ENCODE measurements around the gene TRPT1. TPM values are rescaled to one million over a fixed set of nuclear protein-coding genes. Genes with fewer than 3 reads are reported as not detected.

The TRPT1 gene
- total RNA-seq, 1 experiment from 2014 or later: 66.1 TPM

DNA sequence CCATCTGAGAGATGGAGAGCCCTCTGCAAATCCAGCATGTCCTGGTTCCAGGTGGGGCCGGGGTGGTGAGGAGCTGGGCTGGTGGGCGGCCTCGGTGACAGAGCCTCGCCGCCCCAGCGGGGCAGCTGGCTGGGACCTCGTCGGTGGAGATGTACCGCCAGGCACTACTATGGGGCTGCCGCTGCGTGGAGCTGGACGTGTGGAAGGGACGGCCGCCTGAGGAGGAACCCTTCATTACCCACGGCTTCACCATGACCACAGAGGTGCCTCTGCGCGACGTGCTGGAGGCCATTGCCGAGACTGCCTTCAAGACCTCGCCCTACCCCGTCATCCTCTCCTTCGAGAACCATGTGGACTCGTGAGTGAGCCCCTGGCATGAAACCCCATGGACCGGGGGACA is 32.4 kb upstream of the TRPT1 start:
- DNase-seq (ENCODE audit: low read depth, low spot score): no peak
- H3K27me3 ChIP-seq (ENCODE audit: control insufficient read depth, insufficient read depth, low read length): no peaks in the 10 kb centered on the region
- no peak overlapping the region for H3K4me3 ChIP-seq (ENCODE audit: low read depth in 2 of 2, low read length in 2 of 2)
- BruUV-seq (replicated peaks): no TSS peak
- CTCF ChIA-PET: no interaction called here
- no peaks in the 10 kb centered on the region for H3K9me3 ChIP-seq (ENCODE audit: control insufficient read depth, insufficient read depth, low read depth, low read length)
- intact Hi-C loops (cut with micrococcal nuclease; ENCODE audit: unreplicated experiment) (no loop called here), in situ Hi-C loops (cut with HindIII; ENCODE audit: low pct_unique_long_range_greater_than_20kb, low sequenced_read_pairs) (no loop called here)
- no peak overlapping the region for H3K27ac ChIP-seq (ENCODE audit: low read length)
- H3K4me1 ChIP-seq (ENCODE audit: control insufficient read depth, insufficient read depth, low read length): peaks cover 7% of the 10 kb centered on the region
- POLR2A ChIA-PET: interaction anchor here (0.5 kb wide), 1 partner anchor 150 kb away, joined by 3 read pairs; no protein-coding TSS in a partner anchor
- no peaks in the 10 kb centered on the region; the same call in 1 of the 2 replicates for H3K36me3 ChIP-seq (ENCODE audit: control insufficient read depth, insufficient read depth, low read length)
- TF ChIP-seq, protein P1, sequence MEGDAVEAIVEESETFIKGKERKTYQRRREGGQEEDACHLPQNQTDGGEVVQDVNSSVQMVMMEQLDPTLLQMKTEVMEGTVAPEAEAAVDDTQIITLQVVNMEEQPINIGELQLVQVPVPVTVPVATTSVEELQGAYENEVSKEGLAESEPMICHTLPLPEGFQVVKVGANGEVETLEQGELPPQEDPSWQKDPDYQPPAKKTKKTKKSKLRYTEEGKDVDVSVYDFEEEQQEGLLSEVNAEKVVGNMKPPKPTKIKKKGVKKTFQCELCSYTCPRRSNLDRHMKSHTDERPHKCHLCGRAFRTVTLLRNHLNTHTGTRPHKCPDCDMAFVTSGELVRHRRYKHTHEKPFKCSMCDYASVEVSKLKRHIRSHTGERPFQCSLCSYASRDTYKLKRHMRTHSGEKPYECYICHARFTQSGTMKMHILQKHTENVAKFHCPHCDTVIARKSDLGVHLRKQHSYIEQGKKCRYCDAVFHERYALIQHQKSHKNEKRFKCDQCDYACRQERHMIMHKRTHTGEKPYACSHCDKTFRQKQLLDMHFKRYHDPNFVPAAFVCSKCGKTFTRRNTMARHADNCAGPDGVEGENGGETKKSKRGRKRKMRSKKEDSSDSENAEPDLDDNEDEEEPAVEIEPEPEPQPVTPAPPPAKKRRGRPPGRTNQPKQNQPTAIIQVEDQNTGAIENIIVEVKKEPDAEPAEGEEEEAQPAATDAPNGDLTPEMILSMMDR (IDR thresholded peaks at IDR 0.05): no peak
- no peak for TF ChIP-seq POLR2AphosphoS5 (IDR thresholded peaks at IDR 0.05; ENCODE audit: low read depth, low read length)
- no peak for TF ChIP-seq TCF7L2 (IDR thresholded peaks at IDR 0.05; ENCODE audit: low read depth, low read length)
- TF ChIP-seq SIN3A (IDR thresholded peaks at IDR 0.05; ENCODE audit: borderline replicate concordance, insufficient read depth, low read depth, low read length): no peak
- TF ChIP-seq, protein P2, sequence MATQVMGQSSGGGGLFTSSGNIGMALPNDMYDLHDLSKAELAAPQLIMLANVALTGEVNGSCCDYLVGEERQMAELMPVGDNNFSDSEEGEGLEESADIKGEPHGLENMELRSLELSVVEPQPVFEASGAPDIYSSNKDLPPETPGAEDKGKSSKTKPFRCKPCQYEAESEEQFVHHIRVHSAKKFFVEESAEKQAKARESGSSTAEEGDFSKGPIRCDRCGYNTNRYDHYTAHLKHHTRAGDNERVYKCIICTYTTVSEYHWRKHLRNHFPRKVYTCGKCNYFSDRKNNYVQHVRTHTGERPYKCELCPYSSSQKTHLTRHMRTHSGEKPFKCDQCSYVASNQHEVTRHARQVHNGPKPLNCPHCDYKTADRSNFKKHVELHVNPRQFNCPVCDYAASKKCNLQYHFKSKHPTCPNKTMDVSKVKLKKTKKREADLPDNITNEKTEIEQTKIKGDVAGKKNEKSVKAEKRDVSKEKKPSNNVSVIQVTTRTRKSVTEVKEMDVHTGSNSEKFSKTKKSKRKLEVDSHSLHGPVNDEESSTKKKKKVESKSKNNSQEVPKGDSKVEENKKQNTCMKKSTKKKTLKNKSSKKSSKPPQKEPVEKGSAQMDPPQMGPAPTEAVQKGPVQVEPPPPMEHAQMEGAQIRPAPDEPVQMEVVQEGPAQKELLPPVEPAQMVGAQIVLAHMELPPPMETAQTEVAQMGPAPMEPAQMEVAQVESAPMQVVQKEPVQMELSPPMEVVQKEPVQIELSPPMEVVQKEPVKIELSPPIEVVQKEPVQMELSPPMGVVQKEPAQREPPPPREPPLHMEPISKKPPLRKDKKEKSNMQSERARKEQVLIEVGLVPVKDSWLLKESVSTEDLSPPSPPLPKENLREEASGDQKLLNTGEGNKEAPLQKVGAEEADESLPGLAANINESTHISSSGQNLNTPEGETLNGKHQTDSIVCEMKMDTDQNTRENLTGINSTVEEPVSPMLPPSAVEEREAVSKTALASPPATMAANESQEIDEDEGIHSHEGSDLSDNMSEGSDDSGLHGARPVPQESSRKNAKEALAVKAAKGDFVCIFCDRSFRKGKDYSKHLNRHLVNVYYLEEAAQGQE (IDR thresholded peaks at IDR 0.05; ENCODE audit: insufficient read depth in 1 of 2, low read depth in 2 of 2, low read length in 1 of 2): no peak
- no peak for ATAC-seq

DNA sequence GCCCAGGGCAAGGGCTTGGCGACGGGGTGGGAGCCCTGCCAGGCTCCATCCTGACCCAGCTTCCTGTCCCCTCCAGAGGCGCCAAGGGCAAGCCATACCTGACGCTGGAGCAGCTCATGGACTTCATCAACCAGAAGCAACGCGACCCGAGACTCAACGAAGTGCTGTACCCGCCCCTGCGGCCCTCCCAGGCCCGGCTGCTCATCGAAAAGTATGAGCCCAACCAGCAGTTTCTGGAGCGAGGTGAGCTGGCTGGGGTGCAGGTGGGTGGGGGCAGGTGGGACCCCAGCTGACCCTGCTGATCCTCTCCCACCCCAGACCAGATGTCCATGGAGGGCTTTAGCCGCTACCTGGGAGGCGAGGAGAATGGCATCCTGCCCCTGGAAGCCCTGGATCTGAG is 30.3 kb upstream of the TRPT1 start:
- no peaks in the 10 kb centered on the region for H3K9me3 ChIP-seq (ENCODE audit: control insufficient read depth, insufficient read depth, low read depth, low read length)
- intact Hi-C loops (cut with micrococcal nuclease; ENCODE audit: unreplicated experiment) (no loop called here), in situ Hi-C loops (cut with HindIII; ENCODE audit: low pct_unique_long_range_greater_than_20kb, low sequenced_read_pairs) (no loop called here)
- ChIA-PET CTCF (no interaction called here), POLR2A (no interaction called here)
- no peak overlapping the region for H3K4me3 ChIP-seq (ENCODE audit: low read depth in 2 of 2, low read length in 2 of 2)
- no peak overlapping the region for H3K27ac ChIP-seq (ENCODE audit: low read length)
- TF ChIP-seq, protein P1 (IDR thresholded peaks at IDR 0.05): no peak
- TF ChIP-seq SIN3A (IDR thresholded peaks at IDR 0.05; ENCODE audit: borderline replicate concordance, insufficient read depth, low read depth, low read length): no peak
- TF ChIP-seq, protein P2 (IDR thresholded peaks at IDR 0.05; ENCODE audit: insufficient read depth in 1 of 2, low read depth in 2 of 2, low read length in 1 of 2): no peak
- no peak for TF ChIP-seq TCF7L2 (IDR thresholded peaks at IDR 0.05; ENCODE audit: low read depth, low read length)
- TF ChIP-seq POLR2AphosphoS5 (IDR thresholded peaks at IDR 0.05; ENCODE audit: low read depth, low read length): no peak
- H3K36me3 ChIP-seq (ENCODE audit: control insufficient read depth, insufficient read depth, low read length): peaks cover 3% of the 10 kb centered on the region; the same call in 1 of the 2 replicates
- no peaks in the 10 kb centered on the region for H3K27me3 ChIP-seq (ENCODE audit: control insufficient read depth, insufficient read depth, low read length)
- ATAC-seq (no peak), DNase-seq (ENCODE audit: low read depth, low spot score) (no peak)
- H3K4me1 ChIP-seq (ENCODE audit: control insufficient read depth, insufficient read depth, low read length): peaks cover 8% of the 10 kb centered on the region
- no TSS peak for BruUV-seq (replicated peaks)

Measured in Panc1 (cell line).